ENCODE measurements around the gene TTC7B. TPM values are rescaled to one million over a fixed set of nuclear protein-coding genes. Genes with fewer than 3 reads are reported as not detected.

The TTC7B gene
- total and polyA plus RNA-seq, 2 experiments from 2014 or later: 68.1 to 75.8 TPM

- TF ChIP-seq CTCF (IDR thresholded peaks at IDR 0.05; ENCODE audit: low read depth, low read length): no peak
- Histone ChIP-seq H3K4me1 (ENCODE audit: low read depth) (peaks cover 19% of the 10 kb centered on the region), H3K4me3 (no peak overlapping the region), H3K27me3 (no peaks in the 10 kb centered on the region), H3K36me3 (no peaks in the 10 kb centered on the region), H3K27ac (no peak overlapping the region), H3K9me3 (ENCODE audit: low read depth) (no peaks in the 10 kb centered on the region)
- no peak for DNase-seq (ENCODE audit: low read depth in 1 of 2, low spot score in 1 of 2)
Observed at GRCh38 chr14:90625445-90625844, 190.8 kb downstream of the TTC7B start.

- Histone ChIP-seq H3K9me3 (ENCODE audit: low read depth) (no peaks in the 10 kb centered on the region), H3K4me1 (ENCODE audit: low read depth) (peaks cover 19% of the 10 kb centered on the region), H3K27me3 (no peaks in the 10 kb centered on the region), H3K27ac (peak overlapping the region; percentile 1), H3K4me3 (no peak overlapping the region), H3K36me3 (no peaks in the 10 kb centered on the region)
- DNase-seq (ENCODE audit: low read depth in 1 of 2, low spot score in 1 of 2): peak in 1 of 2 donors; percentile 43
- no peak for TF ChIP-seq CTCF (IDR thresholded peaks at IDR 0.05; ENCODE audit: low read depth, low read length)
Observed at GRCh38 chr14:90624732-90625400, 191.4 kb downstream of the TTC7B start.

DNA sequence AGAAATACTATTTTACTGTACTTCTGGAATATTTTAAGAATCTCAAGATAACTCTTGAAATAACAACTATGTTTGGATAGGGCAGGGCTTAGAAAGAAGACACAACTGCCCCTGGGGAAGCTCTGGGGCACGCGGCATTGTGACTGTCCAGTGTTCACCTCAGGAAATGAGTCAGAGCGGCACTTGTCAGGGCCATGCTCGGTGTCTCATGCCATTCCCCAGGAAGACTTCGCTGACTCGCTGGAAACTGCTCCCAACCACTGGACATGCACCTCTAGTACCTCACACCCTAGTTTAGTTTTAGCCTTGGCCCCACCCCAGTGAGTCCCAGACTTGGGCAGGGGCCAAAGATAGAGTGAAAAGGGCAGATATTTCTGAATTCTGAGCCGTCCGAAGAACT lies 192.0 kb downstream of the TTC7B start:
- Histone ChIP-seq H3K27ac (peak overlapping the region; percentile 1), H3K4me3 (no peak overlapping the region), H3K27me3 (no peaks in the 10 kb centered on the region), H3K4me1 (ENCODE audit: low read depth) (peaks cover 19% of the 10 kb centered on the region), H3K36me3 (no peaks in the 10 kb centered on the region), H3K9me3 (ENCODE audit: low read depth) (no peaks in the 10 kb centered on the region)
- TF ChIP-seq CTCF (IDR thresholded peaks at IDR 0.05; ENCODE audit: low read depth, low read length): no peak
- no peak for DNase-seq (ENCODE audit: low read depth in 1 of 2, low spot score in 1 of 2)

- no peak for DNase-seq (ENCODE audit: low read depth in 1 of 2, low spot score in 1 of 2)
- H3K36me3 ChIP-seq: no peaks in the 10 kb centered on the region
- H3K27me3 ChIP-seq: no peaks in the 10 kb centered on the region
- TF ChIP-seq CTCF (IDR thresholded peaks at IDR 0.05; ENCODE audit: low read depth, low read length): no peak
- no peak overlapping the region for H3K4me3 ChIP-seq
- H3K27ac ChIP-seq: no peak overlapping the region
- peaks cover 14% of the 10 kb centered on the region for H3K4me1 ChIP-seq (ENCODE audit: low read depth)
- no peaks in the 10 kb centered on the region for H3K9me3 ChIP-seq (ENCODE audit: low read depth)
Observed at GRCh38 chr14:90621201-90621600, 195.0 kb downstream of the TTC7B start.

DNA sequence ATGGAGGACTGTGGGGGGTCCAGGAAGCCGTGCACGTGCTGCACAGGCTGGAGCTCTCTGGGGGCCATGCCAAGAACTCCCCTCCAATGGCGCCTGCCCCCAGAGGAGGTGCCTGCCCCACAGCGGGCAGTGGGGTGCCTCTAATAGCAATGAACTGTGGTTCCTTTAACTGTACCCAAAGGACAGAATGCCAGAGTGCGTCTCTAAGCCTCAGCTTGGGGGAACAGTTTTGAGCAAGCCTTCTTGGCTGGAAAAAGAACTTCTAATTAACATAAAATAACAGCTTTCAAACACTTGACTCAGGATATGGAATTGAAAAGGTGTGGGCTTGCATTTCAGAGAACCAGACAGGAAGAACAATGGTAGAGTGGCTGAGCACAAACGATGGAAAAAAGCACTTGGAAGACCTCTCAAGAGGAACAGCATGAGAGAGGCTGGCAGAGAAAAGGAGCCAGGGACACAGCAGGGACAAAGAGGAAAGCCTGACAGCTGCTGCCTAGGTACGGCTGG lies 195.6 kb downstream of the TTC7B start:
- H3K27ac ChIP-seq: no peak overlapping the region
- DNase-seq (ENCODE audit: low read depth in 1 of 2, low spot score in 1 of 2): no peak
- H3K9me3 ChIP-seq (ENCODE audit: low read depth): no peaks in the 10 kb centered on the region
- H3K27me3 ChIP-seq: no peaks in the 10 kb centered on the region
- no peak overlapping the region for H3K4me3 ChIP-seq
- H3K4me1 ChIP-seq (ENCODE audit: low read depth): peaks cover 20% of the 10 kb centered on the region
- TF ChIP-seq CTCF (IDR thresholded peaks at IDR 0.05; ENCODE audit: low read depth, low read length): no peak
- H3K36me3 ChIP-seq: no peaks in the 10 kb centered on the region

Data from cardiac muscle cell (in vitro differentiated cells and primary cell).